Measurements from ENCODE around the gene NSUN4. TPM values are rescaled to one million over a fixed set of nuclear protein-coding genes. Genes with fewer than 3 reads are reported as not detected.

The NSUN4 gene
- total RNA-seq, 1 experiment from 2014 or later = 23.6 TPM

Other genes with a start within 250 kb of the NSUN4 start
- gene PIK3R3, start 208.2 kb upstream of the NSUN4 start, total RNA-seq (2021; ENCODE audit: unreplicated experiment) = 36.3 TPM
- 26.1 TPM for gene TSPAN1, start 165.7 kb upstream of the NSUN4 start, total RNA-seq (2021; ENCODE audit: unreplicated experiment)
- not detected for gene P3R3URF, start 164.3 kb upstream of the NSUN4 start, total RNA-seq (2021; ENCODE audit: unreplicated experiment)
- gene POMGNT1, start 142.4 kb upstream of the NSUN4 start, total RNA-seq (2021; ENCODE audit: unreplicated experiment) = 178 TPM
- 3.5 TPM for gene LURAP1, start 137.5 kb upstream of the NSUN4 start, total RNA-seq (2021; ENCODE audit: unreplicated experiment)
- gene RAD54L, start 93.0 kb upstream of the NSUN4 start, total RNA-seq (2021; ENCODE audit: unreplicated experiment) = 29.4 TPM
- 55.3 TPM for gene LRRC41, start 37.2 kb upstream of the NSUN4 start, total RNA-seq (2021; ENCODE audit: unreplicated experiment)
- gene UQCRH, start 37.1 kb upstream of the NSUN4 start, total RNA-seq (2021; ENCODE audit: unreplicated experiment) = 498 TPM
- gene FAAH, start 53.5 kb downstream of the NSUN4 start, total RNA-seq (2021; ENCODE audit: unreplicated experiment) = 25.9 TPM
- 0.05 TPM for gene DMBX1, start 149.0 kb downstream of the NSUN4 start, total RNA-seq (2021; ENCODE audit: unreplicated experiment)
- gene KNCN, start 210.8 kb downstream of the NSUN4 start, total RNA-seq (2021; ENCODE audit: unreplicated experiment) = not detected